Mesendoderm (in vitro differentiated cells): ENCODE data around the gene TPST2.

Experiments used
- DNase-seq: peaks from one replicate; pipeline ENCODE4 v3.0.0; 2013
- H2AK5ac ChIP-seq: 2 replicates; pipeline ENCODE4 v1.6.1; 2013; ENCODE audit warnings: low read length, inconsistent platforms
- H2BK120ac ChIP-seq: 2 replicates; pipeline ENCODE4 v1.6.1; 2013; ENCODE audit warnings: low read depth, mild to moderate bottlenecking, low read length, moderate library complexity, mixed read lengths
- H2BK15ac ChIP-seq: replicated peaks from 2 replicates; pipeline ENCODE4 v1.6.1; 2013; ENCODE audit warnings: low read depth, mild to moderate bottlenecking, moderate library complexity
- H2BK5ac ChIP-seq: 2 replicates; pipeline ENCODE4 v1.6.1; 2013; ENCODE audit warnings: low read length, inconsistent platforms
- H3K18ac ChIP-seq: 2 replicates; pipeline ENCODE4 v1.6.1; 2013; ENCODE audit warnings: mild to moderate bottlenecking, low read length, mixed read lengths
- H3K23ac ChIP-seq: one replicate; pipeline ENCODE4 v1.6.1; 2013; ENCODE audit warnings: low read length
- H3K27ac ChIP-seq: 2 replicates; pipeline ENCODE4 v1.5.1; 2013; ENCODE audit warnings: low read depth, mild to moderate bottlenecking, inconsistent platforms, low read length, moderate library complexity
- H3K27me3 ChIP-seq: 2 replicates; pipeline ENCODE4 v1.6.1; 2013; ENCODE audit warnings: low read length, control low read depth, mild to moderate bottlenecking, inconsistent platforms; ENCODE audit not compliant: insufficient read depth, poor library complexity
- H3K36me3 ChIP-seq: 2 replicates; pipeline ENCODE4 v1.6.1; 2013; ENCODE audit warnings: low read length, inconsistent platforms; ENCODE audit not compliant: control insufficient read depth, insufficient read depth
- H3K4ac ChIP-seq: one replicate; pipeline ENCODE4 v1.6.1; 2013; ENCODE audit warnings: low read depth, mild to moderate bottlenecking, low read length, moderate library complexity
- H3K4me1 ChIP-seq: 2 replicates; pipeline ENCODE4 v1.6.1; 2013; ENCODE audit warnings: low read depth, low read length, inconsistent platforms; ENCODE audit not compliant: control insufficient read depth
- H3K4me2 ChIP-seq: 2 replicates; pipeline ENCODE4 v1.6.1; 2013; ENCODE audit warnings: low read length
- H3K4me3 ChIP-seq: 2 replicates; pipeline ENCODE4 v1.5.1; 2013; ENCODE audit warnings: mild to moderate bottlenecking, low read length
- H3K56ac ChIP-seq: one replicate; pipeline ENCODE4 v1.6.1; 2013; ENCODE audit warnings: low read length
- H3K79me1 ChIP-seq: 2 replicates; pipeline ENCODE4 v1.6.1; 2013; ENCODE audit warnings: low read length, inconsistent platforms
- H3K79me2 ChIP-seq: 2 replicates; pipeline ENCODE4 v1.6.1; 2013; ENCODE audit warnings: mild to moderate bottlenecking, low read length; ENCODE audit not compliant: control insufficient read depth, insufficient read depth
- H3K9ac ChIP-seq: 2 replicates; pipeline ENCODE4 v1.6.1; 2013; ENCODE audit warnings: low read length, inconsistent platforms
- H4K5ac ChIP-seq: one replicate; pipeline ENCODE4 v1.6.1; 2013; ENCODE audit warnings: low read length
- H4K8ac ChIP-seq: one replicate; pipeline ENCODE4 v1.6.1; 2013; ENCODE audit warnings: low read depth, mild to moderate bottlenecking, control low read depth, low read length, moderate library complexity
- WGBS: extraction: QIAGEN DNeasy Blood & Tissue Kit; methylation state at CpG from one replicate; pipeline ENCODE4 v1.1.7; 2013; ENCODE audit warnings: low lambda C conversion rate, missing lambda C conversion rate; ENCODE audit not compliant: insufficient coverage; ENCODE audit errors: extremely low coverage; 5-methylcytosine and 5-hydroxymethylcytosine counted together

Gene TPST2

DNA sequence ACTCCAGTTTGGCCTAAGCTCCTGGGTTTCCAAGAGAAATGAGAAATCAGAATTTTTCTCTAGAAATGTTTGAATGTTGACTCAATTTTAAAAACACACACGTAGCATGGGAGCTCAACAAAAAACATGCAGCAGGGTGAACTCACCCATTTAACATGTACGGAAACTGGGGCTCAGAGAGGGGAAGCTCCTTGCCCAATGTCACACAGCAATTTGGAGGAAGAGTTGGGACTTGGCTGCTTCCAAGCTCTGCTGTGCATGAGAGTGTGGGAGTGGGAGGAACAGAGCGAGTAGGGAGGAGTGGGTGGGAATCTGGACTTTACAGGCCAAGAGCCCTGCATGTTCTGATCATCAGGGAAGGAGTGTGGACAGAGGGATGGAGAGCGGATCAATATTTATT, 5.9 kb downstream of the TPST2 start:
- H3K36me3 ChIP-seq: peaks cover 7% of the 10 kb centered on the region
- H3K56ac ChIP-seq: no peak overlapping the region
- H3K4me1 ChIP-seq: peaks cover 15% of the 10 kb centered on the region
- no peak overlapping the region for H3K4me3 ChIP-seq
- H3K79me1 ChIP-seq: peaks cover 13% of the 10 kb centered on the region
- H3K4ac ChIP-seq: no peak overlapping the region
- no peak overlapping the region for H2BK15ac ChIP-seq
- H4K8ac ChIP-seq: no peak overlapping the region
- H3K9ac ChIP-seq: no peak overlapping the region
- no CpG with 5 or more reads among the region's 4 CpGs for WGBS
- DNase-seq: no peak
- no peak overlapping the region for H3K4me2 ChIP-seq
- H2AK5ac ChIP-seq: no peak overlapping the region
- no peak overlapping the region for H3K23ac ChIP-seq
- H2BK120ac ChIP-seq: no peak overlapping the region
- H2BK5ac ChIP-seq: no peak overlapping the region
- H3K27me3 ChIP-seq: no peaks in the 10 kb centered on the region
- H3K79me2 ChIP-seq: peaks cover 86% of the 10 kb centered on the region
- H3K18ac ChIP-seq: no peak overlapping the region
- H3K27ac ChIP-seq: no peak overlapping the region
- no peak overlapping the region for H4K5ac ChIP-seq

DNA sequence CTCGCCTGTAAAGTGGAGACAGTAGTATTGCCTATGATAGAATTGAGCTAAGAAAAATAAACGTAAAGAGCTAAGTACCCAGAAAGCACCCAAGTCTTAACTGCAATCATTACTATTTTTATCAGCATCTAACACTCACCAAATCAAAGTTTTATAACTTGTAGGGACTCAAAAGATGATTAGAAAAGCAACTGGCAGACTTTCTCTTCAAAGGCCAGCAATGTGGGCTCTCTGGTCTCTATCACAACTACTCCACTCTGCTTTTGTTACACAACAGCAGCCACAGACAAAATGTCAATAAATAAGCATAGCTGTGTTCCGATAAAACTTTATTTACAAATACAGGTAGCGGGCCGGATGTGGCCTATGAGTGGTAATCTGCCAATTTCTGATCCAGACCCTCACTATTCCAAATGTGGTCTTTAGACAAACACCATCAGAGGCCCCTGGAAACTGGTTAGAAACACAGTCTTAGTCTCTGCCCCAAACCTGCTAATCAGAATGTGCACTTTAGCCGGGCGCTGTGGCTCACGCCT, 8.2 kb downstream of the TPST2 start:
- H3K4me1 ChIP-seq: peaks cover 14% of the 10 kb centered on the region
- no peaks in the 10 kb centered on the region for H3K27me3 ChIP-seq
- H3K56ac ChIP-seq: no peak overlapping the region
- H2BK15ac ChIP-seq: no peak overlapping the region
- peaks cover 7% of the 10 kb centered on the region for H3K36me3 ChIP-seq
- no peak overlapping the region for H4K5ac ChIP-seq
- no CpG with 5 or more reads among the region's 8 CpGs for WGBS
- H3K9ac ChIP-seq: no peak overlapping the region
- no peak for DNase-seq
- H2BK120ac ChIP-seq: no peak overlapping the region
- no peak overlapping the region for H3K23ac ChIP-seq
- H3K4me2 ChIP-seq: no peak overlapping the region
- H3K27ac ChIP-seq: no peak overlapping the region
- H3K18ac ChIP-seq: no peak overlapping the region
- peaks cover 17% of the 10 kb centered on the region for H3K79me1 ChIP-seq
- H3K4ac ChIP-seq: no peak overlapping the region
- H4K8ac ChIP-seq: no peak overlapping the region
- peaks cover 81% of the 10 kb centered on the region for H3K79me2 ChIP-seq
- no peak overlapping the region for H2AK5ac ChIP-seq
- H3K4me3 ChIP-seq: no peak overlapping the region
- H2BK5ac ChIP-seq: no peak overlapping the region

DNA sequence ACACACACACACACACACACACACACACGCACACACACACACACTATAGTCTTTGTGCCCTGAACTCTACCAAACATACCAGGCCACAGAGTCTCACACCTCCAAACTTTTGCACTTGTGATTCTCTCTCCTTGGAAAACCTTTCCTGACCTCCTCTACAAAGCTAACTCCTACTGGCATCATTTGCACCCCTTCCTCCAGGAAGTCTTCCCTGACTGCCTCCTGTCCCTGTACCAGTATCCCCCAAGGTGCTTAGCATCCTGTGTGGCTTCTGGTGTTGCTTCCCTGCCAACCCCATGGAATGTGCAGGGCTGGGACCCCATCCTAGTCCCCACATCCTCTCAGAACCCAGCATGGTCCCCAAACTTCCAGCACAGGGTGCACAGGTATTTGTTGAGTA, 8.9 kb downstream of the TPST2 start:
- no peak overlapping the region for H2AK5ac ChIP-seq
- no peaks in the 10 kb centered on the region for H3K27me3 ChIP-seq
- H3K9ac ChIP-seq: no peak overlapping the region
- H3K4ac ChIP-seq: no peak overlapping the region
- H3K4me2 ChIP-seq: no peak overlapping the region
- no peak overlapping the region for H4K5ac ChIP-seq
- no peak overlapping the region for H3K4me3 ChIP-seq
- no peak overlapping the region for H3K27ac ChIP-seq
- H3K4me1 ChIP-seq: peaks cover 15% of the 10 kb centered on the region
- H3K56ac ChIP-seq: peak overlapping the region; percentile 50
- no peak overlapping the region for H3K23ac ChIP-seq
- H3K18ac ChIP-seq: no peak overlapping the region
- peaks cover 14% of the 10 kb centered on the region for H3K79me1 ChIP-seq
- H3K36me3 ChIP-seq: peaks cover 7% of the 10 kb centered on the region
- H2BK15ac ChIP-seq: no peak overlapping the region
- no CpG with 5 or more reads among the region's 1 CpG for WGBS
- no peak overlapping the region for H4K8ac ChIP-seq
- no peak for DNase-seq
- H2BK120ac ChIP-seq: no peak overlapping the region
- H3K79me2 ChIP-seq: peaks cover 81% of the 10 kb centered on the region
- H2BK5ac ChIP-seq: no peak overlapping the region

DNA sequence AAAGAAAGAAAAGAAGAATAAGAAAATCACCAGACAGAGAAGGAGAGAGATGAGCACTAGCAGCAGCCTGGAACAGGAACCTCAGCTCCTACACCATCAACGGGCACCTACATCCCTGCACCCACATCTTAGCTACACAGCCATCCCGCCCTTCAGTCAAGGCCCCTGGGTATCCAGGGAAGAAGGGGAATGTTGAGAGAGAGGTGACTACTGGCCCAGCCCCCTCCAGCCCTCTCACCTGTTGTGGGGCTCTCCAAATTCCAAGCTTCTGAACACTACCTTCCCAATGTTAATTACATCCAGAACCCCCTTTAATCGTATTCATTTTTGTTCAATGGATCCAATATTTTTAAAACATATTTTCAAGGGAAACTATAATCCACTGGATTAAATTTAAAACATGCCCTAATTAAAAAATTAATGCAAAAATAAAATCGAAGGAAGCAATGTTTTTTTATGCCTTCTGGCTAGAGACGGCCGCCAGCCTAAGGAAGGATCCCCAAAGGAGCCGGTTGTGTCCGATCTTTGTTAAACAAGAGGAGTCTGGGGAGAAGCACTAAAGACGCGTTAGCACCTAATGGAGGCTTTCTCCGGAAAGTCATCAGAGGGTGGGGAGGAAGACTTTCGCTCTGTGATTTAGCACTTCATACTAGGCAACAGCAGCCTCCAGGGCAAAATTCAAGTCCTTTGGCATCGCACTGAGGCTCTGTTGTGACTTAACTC, 9.5 kb downstream of the TPST2 start:
- no peak overlapping the region for H2BK15ac ChIP-seq
- no peak overlapping the region for H2AK5ac ChIP-seq
- no CpG with 5 or more reads among the region's 13 CpGs for WGBS
- no peak overlapping the region for H4K5ac ChIP-seq
- no peak overlapping the region for H2BK5ac ChIP-seq
- peak overlapping the region; percentile 27 for H3K9ac ChIP-seq
- H2BK120ac ChIP-seq: no peak overlapping the region
- peaks cover 16% of the 10 kb centered on the region for H3K79me1 ChIP-seq
- H4K8ac ChIP-seq: no peak overlapping the region
- H3K18ac ChIP-seq: no peak overlapping the region
- DNase-seq: peak; percentile 72
- no peak overlapping the region for H3K4me2 ChIP-seq
- H3K79me2 ChIP-seq: peaks cover 80% of the 10 kb centered on the region
- no peak overlapping the region for H3K4ac ChIP-seq
- H3K36me3 ChIP-seq: peaks cover 7% of the 10 kb centered on the region
- H3K27me3 ChIP-seq: no peaks in the 10 kb centered on the region
- no peak overlapping the region for H3K23ac ChIP-seq
- H3K4me1 ChIP-seq: peaks cover 14% of the 10 kb centered on the region
- peak overlapping the region; percentile 49 for H3K56ac ChIP-seq
- H3K27ac ChIP-seq: peak overlapping the region; percentile 54
- no peak overlapping the region for H3K4me3 ChIP-seq

DNA sequence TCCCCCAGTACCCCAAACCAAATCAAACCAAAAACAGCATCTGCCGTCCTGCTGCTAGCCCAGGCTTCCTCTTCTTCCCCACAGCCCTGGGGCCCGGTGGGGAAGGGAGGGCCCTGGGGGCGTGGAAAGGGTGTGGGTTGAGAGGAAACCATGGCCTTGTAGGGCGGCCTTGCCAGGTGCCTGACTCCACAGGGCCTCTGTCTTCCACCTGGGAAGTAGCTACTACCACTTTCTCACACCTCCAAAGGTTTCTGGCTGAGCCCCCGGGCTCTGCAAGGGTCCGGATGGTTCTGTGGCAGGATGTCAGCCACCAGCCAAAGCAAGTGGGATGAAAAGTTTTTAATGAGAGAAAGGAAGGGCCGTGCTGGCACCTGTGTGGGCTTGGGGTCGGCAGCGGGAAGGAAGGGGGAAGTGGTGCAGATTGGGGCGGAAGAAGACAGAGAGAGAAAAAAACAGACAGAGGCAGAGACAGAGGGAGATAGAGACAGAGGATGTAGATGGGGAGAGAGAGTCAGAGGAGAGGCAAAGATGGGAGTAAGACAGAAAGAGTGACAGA, 10.5 kb downstream of the TPST2 start:
- Histone ChIP-seq H3K36me3 (peaks cover 9% of the 10 kb centered on the region), H4K5ac (no peak overlapping the region), H3K23ac (no peak overlapping the region), H3K27me3 (no peaks in the 10 kb centered on the region), H4K8ac (no peak overlapping the region), H3K18ac (no peak overlapping the region), H3K79me2 (peaks cover 80% of the 10 kb centered on the region), H2BK15ac (no peak overlapping the region), H3K56ac (peak overlapping the region; percentile 49), H3K4me3 (no peak overlapping the region), H3K27ac (peak overlapping the region; percentile 54), H2BK5ac (no peak overlapping the region), H2BK120ac (no peak overlapping the region), H3K4me2 (no peak overlapping the region), H3K4me1 (peaks cover 15% of the 10 kb centered on the region), H2AK5ac (no peak overlapping the region), H3K9ac (no peak overlapping the region), H3K4ac (peak overlapping the region; percentile 22), H3K79me1 (peaks cover 24% of the 10 kb centered on the region)
- no CpG with 5 or more reads among the region's 10 CpGs for whole genome bisulfite sequencing
- no peak for DNase-seq
